Kasumi-1 (cell line): ENCODE measurements around the gene FGF12.
"Not testable (repeated sequence)": the region's sequence is repeated elsewhere in the genome, so short reads cannot be mapped to it uniquely, and the experiment has no call there.

Source experiments
- DNase-seq, 2 experiments: peaks; one replicate each; lab custom pipeline; 2025; lab: John Stamatoyannopoulos, UW

Gene FGF12

GRCh38 chr3:192577811-192578210 lies 149.5 kb downstream of the FGF12 start:
- no peak for DNase-seq

- no peak for DNase-seq
These were observed 150.1 kb downstream of the FGF12 start for GRCh38 chr3:192577271-192577670.

GRCh38 chr3:192576704-192577103 lies 150.6 kb downstream of the FGF12 start:
- not testable (repeated sequence) for DNase-seq

GRCh38 chr3:192575879-192576506 lies 151.3 kb downstream of the FGF12 start:
- DNase-seq = no peak

GRCh38 chr3:192573240-192573639 lies 154.1 kb downstream of the FGF12 start:
- DNase-seq = no peak

GRCh38 chr3:192570821-192571791 lies 156.2 kb downstream of the FGF12 start:
- DNase-seq = peak; percentile 57 to 64

- no peak for DNase-seq
These were observed 157.0 kb downstream of the FGF12 start for GRCh38 chr3:192570315-192570714.

GRCh38 chr3:192566706-192567290 lies 160.5 kb downstream of the FGF12 start:
- peak; percentile 82 to 89 for DNase-seq

- no peak for DNase-seq
These were observed 162.7 kb downstream of the FGF12 start for GRCh38 chr3:192564611-192565010.

- no peak for DNase-seq
These were observed 163.9 kb downstream of the FGF12 start for GRCh38 chr3:192563417-192563816.

GRCh38 chr3:192553707-192554106 lies 173.6 kb downstream of the FGF12 start:
- DNase-seq = no peak

GRCh38 chr3:192550356-192550755 lies 177.0 kb downstream of the FGF12 start:
- DNase-seq = no peak

GRCh38 chr3:192545333-192545732 lies 182.0 kb downstream of the FGF12 start:
- DNase-seq = no peak

GRCh38 chr3:192543163-192543562 lies 184.2 kb downstream of the FGF12 start:
- DNase-seq = no peak

GRCh38 chr3:192516820-192517219 lies 210.5 kb downstream of the FGF12 start:
- DNase-seq = no peak

- DNase-seq = no peak
These were observed 211.7 kb downstream of the FGF12 start for GRCh38 chr3:192515664-192516045.

GRCh38 chr3:192514754-192515663 lies 212.3 kb downstream of the FGF12 start:
- DNase-seq = no peak

GRCh38 chr3:192514081-192514753 lies 213.1 kb downstream of the FGF12 start:
- DNase-seq = no peak

GRCh38 chr3:192505731-192506130 lies 221.6 kb downstream of the FGF12 start:
- no peak for DNase-seq

- no peak for DNase-seq
These were observed 225.9 kb downstream of the FGF12 start for GRCh38 chr3:192501401-192501800.

- DNase-seq = no peak
These were observed 230.3 kb downstream of the FGF12 start for GRCh38 chr3:192496905-192497587.
